GM10266 (cell line): ENCODE results near the gene POU1F1.
A peak's percentile ranks its signal among the peaks of the same experiment; 100 is the strongest.

Experiments
- DNase-seq: peaks from one replicate; pipeline ENCODE4 v3.0.0; 2012; ENCODE audit errors: extremely low spot score
- TF ChIP-seq, protein P1 (sequence below): IDR thresholded peaks from 2 replicates; pipeline ENCODE4 v1.5.1; 2012; ENCODE audit warnings: mild to moderate bottlenecking, low read depth; ENCODE audit not compliant: control insufficient read depth, insufficient read depth; ENCODE audit errors: missing control alignments

Gene POU1F1

DNA sequence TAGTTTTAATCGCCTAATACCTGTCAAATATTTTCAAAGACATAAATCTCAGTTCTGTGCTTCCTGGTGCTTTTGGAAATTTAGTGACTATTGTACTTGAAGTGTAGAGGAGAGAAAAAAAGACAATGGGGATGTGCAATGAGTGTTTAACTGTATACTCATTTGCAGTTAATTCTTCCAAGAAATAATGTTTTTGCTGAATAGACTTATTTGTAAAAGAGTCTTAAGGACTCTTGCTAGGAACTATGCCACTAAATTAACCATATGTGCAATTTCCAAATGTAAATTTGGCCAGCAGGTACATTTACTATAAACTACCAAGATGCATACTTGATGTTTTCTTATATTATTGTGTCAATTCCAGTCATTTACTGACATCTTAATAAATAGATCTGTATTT is 47.3 kb downstream of the POU1F1 start:
- DNase-seq = no peak
- TF ChIP-seq, protein P1, sequence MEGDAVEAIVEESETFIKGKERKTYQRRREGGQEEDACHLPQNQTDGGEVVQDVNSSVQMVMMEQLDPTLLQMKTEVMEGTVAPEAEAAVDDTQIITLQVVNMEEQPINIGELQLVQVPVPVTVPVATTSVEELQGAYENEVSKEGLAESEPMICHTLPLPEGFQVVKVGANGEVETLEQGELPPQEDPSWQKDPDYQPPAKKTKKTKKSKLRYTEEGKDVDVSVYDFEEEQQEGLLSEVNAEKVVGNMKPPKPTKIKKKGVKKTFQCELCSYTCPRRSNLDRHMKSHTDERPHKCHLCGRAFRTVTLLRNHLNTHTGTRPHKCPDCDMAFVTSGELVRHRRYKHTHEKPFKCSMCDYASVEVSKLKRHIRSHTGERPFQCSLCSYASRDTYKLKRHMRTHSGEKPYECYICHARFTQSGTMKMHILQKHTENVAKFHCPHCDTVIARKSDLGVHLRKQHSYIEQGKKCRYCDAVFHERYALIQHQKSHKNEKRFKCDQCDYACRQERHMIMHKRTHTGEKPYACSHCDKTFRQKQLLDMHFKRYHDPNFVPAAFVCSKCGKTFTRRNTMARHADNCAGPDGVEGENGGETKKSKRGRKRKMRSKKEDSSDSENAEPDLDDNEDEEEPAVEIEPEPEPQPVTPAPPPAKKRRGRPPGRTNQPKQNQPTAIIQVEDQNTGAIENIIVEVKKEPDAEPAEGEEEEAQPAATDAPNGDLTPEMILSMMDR = no peak

DNA sequence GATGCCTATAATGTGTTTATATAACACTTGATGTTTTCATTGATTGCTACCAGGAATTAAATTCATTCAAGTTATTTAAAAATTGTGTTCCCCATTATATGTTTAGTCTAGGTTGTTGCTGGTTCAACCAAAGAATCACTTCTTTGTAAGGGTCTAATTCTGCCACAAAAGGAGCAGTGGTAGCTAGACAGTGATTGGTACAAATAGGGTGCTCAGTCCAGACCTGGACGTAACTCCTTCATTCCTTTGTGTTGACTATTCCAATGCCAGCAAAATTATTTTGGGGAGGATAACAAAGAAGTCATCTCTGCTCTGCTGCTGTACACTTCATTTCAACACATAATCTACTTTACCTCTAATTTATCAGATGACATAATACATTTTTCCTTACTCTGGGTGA is 48.1 kb downstream of the POU1F1 start:
- DNase-seq = no peak
- TF ChIP-seq, protein P1 = no peak

DNA sequence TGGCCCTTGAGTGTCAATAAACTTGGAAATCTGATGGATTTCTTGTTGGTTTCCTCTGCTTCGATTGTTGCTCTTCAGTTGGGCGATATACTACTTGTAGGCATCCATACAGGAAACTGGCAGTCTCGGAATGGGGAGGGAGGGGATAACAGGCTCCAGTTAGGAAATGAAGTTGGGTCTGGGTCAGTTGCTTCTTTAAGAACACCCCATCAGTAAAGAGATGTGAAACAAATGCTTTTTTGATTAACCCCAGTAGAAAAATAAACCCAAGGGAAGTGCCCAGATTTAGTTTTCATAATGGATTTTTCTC is 48.6 kb downstream of the POU1F1 start:
- DNase-seq = no peak

DNA sequence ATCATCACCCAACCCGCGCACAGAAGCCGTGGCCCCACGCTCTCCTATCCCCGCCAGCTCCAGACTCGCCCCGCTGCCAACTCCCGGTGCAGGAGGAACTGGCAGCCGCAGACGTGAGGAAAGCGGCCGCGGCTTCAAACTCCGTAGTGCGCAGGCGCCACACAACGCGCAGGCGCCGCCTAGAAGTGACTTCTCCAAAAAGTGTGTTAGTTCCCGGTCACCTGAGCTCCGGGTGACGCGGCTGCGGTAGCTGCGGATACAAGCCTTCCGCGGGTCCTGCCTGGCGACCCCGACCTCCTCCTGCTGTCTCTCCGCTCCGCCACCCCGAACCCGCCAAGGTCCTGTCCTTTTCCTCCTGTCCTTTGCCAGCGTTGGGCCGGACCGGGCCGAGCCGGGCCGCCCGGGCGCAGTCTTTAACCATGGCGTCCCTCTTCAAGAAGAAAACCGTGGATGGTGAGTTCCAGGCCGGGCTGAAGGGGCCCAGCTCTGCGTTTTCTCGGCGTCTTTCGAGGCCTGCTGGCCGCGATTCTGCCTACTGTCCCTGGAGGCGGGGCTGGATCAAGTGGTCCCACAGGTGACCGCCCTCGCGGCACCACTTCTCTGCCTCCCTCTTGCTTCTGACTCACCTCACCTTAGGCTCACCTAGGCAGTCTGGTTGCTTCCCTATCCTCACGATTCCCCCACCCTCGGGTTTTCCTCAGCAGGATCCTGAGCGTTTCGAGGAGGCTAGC is 49.1 kb downstream of the POU1F1 start, which contains the start of gene CHMP2B:
TSS of gene CHMP2B (plus strand) at position 206 of the 731 bp plus-strand sequence. CDS start at position 420, 214 bp downstream.
- TF ChIP-seq, protein P1 = no peak

More for the DNA sequence above, 48.6 kb downstream of the POU1F1 start:
- TF ChIP-seq, protein P1 = no peak

DNA sequence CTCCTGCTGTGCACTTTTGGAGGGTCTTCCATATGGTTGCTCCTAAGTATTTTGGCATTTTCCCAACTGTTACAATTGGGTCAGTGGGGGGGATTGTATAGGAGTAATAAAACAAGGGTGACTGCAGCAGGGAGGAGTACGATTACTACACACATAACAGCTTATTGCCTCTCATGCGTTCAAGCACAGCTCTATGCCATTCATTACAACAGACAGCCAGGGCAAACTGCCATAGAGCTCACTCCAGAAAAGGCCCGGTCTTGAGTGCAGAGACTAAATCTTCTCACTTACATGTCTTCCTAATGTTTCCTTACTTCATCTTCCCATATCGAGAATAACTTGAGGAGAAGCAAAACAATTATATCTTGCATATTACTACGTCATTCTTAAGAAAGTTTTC is 50.7 kb downstream of the POU1F1 start:
- DNase-seq = no peak
- TF ChIP-seq, protein P1 = no peak

More for the DNA sequence above, 49.1 kb downstream of the POU1F1 start, which contains the start of gene CHMP2B:
- DNase-seq = peak; percentile 80

DNA sequence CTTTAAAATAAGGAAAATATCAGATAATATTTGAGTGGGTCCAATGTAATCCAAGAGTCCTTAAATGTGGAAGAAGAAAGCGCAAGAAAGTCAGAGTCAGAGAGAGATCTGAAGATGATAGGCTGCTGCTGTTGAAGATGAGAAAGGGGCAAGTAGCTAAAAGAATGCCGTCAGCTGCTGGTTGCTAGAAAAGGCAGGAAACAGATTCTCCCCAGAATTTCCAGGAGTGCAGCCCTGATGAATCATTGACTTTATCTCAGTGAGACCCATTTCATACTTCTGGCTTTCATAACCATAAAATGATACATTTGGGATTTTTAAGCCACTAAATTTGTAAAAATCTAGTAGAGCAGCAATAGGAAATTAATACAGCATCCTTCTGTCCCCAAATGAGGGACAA is 56.8 kb downstream of the POU1F1 start:
- TF ChIP-seq, protein P1 = no peak
- DNase-seq = no peak

DNA sequence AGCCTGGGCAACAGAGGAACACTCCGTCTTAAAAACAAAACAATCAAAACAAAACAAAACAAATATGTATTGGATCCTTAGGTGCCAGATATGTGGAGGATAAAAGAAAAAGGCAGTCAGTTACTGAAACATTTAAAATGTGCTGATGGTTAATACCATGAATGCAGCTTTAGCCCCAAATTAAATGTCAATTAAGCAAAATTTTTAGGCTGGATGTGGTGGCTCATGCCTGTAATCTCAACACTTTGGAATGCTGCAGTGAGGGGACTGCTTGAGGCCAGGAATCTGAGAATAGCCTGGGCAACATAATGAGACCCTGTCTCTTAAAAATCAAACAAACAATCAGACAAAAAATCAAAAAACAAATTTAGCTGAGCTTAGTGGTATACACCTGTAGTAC is 57.8 kb downstream of the POU1F1 start:
- TF ChIP-seq, protein P1 = no peak

More for the DNA sequence above, 57.8 kb downstream of the POU1F1 start:
- no peak for DNase-seq
